ENCODE measurements around the gene RAD17.
"Not testable (repeated sequence)": the region's sequence is repeated elsewhere in the genome, so short reads cannot be mapped to it uniquely, and the experiment has no call there.

Gene RAD17

DNA sequence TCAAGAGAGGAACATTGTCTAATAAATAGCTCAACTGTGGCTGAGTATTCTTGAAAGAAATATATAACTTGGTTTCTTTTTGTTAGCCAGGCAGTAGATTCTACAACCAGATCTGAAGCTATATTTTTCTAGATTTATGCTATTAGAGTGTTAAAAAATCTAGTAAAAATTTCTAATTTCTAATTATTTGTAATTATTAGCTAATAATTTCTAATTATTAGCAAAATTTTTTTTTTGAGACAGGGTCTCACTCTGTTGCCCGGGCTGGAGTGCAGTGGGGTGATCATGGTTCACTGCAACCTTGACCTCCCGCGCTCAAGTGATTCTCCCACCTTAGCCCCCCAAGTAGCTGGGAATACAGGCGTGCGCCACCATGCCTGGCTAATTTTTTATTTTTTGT, 2.8 kb downstream of the RAD17 start:
- no peak for DNase-seq (ENCODE audit: low read depth in 1 of 2, low spot score in 1 of 2)

- no peak for DNase-seq (ENCODE audit: low read depth in 1 of 2, low spot score in 1 of 2)
Measured at GRCh38 chr5:69374911-69375446, 5.4 kb downstream of the RAD17 start.

DNA sequence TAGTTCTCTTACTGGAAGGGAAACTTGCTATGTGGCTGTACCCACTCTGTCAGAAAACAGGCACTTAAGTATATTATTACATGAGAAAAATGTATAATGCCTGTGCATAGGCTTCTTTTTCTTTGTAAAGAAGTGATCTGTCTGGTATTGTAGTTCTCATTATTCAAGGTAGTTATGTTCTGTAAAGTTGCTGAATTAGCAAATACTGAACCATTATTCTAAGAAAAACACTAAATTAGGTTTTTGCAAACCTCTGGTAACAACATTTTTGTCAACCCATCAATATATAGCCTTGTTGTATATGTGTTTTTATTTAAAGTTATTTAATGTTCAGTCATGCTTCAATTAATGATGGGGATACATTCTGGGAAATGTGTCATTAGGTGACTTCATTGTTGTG, 8.8 kb downstream of the RAD17 start:
- no peak for DNase-seq (ENCODE audit: low read depth in 1 of 2, low spot score in 1 of 2)

DNA sequence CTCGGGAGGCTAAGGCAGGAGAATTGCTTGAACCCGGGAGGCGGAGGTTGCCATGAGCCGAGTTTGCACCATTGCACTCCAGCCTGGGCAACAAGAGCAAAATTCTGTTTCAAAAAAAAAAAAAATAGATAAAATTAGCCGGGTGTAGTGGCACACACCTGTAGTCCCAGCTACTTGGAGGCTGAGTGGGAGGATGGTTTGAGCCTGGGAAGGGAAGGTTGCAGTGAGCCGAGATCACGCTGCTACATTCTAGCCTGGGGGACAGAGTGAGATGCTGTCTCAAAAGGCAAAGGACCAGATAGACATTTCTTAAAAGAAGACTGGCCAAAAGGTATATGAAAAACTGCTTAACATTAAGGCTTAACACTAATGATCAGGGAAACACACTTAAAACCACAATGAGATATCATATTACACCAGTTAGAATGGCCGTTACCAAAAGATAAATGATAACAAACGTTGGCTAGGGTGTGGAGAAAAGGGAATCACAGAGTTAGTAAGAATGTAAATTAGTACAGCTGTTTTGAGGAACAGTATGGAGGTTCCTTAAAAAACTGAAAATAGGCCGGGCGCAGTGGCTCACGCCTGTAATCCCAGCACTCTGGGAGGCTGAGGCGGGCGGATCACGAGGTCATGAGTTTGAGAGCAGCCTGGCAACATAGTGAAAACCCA, 35.2 kb downstream of the RAD17 start:
- no peak for DNase-seq (ENCODE audit: low read depth in 1 of 2, low spot score in 1 of 2)

GRCh38 chr5:69414885-69415583, 45.4 kb downstream of the RAD17 start, which contains the start of gene MARVELD2:
Gene MARVELD2, plus strand, starts transcription at chr5:69415116. Its CDS starts 4,270 bp downstream, at chr5:69419386.
- DNase-seq (ENCODE audit: low read depth in 1 of 2, low spot score in 1 of 2) = peak in 1 of 2 donors; percentile 19

DNA sequence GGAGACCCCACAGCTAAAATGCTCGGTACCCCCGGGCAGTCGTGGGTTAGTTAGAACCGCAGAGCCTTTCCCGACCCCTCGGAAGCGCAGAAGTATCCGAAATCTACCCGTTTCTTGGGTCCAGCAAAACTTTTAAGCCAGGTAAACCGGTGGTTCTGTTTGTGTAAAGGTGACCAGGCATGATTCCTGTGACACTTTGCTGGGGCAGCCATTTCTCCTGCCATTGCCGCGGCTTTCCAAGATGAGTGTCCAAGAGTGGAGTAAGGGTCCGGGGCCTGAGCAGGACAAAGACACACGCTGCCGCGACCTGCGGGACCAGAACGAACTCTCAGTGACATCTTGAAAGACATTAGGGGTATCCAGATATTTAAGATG, 46.0 kb downstream of the RAD17 start:
- no peak for DNase-seq (ENCODE audit: low read depth in 1 of 2, low spot score in 1 of 2)

GRCh38 chr5:69416180-69416579, 46.6 kb downstream of the RAD17 start:
- no peak for DNase-seq (ENCODE audit: low read depth in 1 of 2, low spot score in 1 of 2)

GRCh38 chr5:69416699-69417098, 47.1 kb downstream of the RAD17 start:
- DNase-seq (ENCODE audit: low read depth in 1 of 2, low spot score in 1 of 2) = no peak

DNA sequence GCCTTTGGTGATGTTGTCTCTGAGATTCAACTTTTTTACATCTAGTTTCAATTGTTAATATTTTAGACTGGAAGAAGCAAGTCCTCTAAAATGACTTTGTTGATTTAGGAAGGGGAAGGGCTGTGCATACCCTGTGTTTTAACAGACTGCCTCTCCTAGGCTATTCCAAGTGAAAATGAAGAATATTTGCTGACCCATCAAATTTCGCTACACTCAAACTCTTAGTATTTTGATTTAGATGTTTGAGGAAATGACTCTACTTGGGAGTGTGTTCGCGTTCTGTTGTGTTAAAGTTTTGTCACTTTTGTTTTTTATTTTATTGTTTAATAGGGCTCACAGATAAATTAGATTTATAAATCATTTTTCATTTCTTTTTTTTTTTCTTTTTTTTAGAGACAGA, 48.9 kb downstream of the RAD17 start:
- no peak for DNase-seq (ENCODE audit: low read depth in 1 of 2, low spot score in 1 of 2)

- DNase-seq (ENCODE audit: low read depth in 1 of 2, low spot score in 1 of 2) = no peak
Measured at GRCh38 chr5:69431424-69432303, 62.0 kb downstream of the RAD17 start.

GRCh38 chr5:69432412-69433206, 63.0 kb downstream of the RAD17 start:
- no peak for DNase-seq (ENCODE audit: low read depth in 1 of 2, low spot score in 1 of 2)

GRCh38 chr5:69435276-69435884, 65.8 kb downstream of the RAD17 start:
- DNase-seq (ENCODE audit: low read depth in 1 of 2, low spot score in 1 of 2) = not testable (repeated sequence)

DNA sequence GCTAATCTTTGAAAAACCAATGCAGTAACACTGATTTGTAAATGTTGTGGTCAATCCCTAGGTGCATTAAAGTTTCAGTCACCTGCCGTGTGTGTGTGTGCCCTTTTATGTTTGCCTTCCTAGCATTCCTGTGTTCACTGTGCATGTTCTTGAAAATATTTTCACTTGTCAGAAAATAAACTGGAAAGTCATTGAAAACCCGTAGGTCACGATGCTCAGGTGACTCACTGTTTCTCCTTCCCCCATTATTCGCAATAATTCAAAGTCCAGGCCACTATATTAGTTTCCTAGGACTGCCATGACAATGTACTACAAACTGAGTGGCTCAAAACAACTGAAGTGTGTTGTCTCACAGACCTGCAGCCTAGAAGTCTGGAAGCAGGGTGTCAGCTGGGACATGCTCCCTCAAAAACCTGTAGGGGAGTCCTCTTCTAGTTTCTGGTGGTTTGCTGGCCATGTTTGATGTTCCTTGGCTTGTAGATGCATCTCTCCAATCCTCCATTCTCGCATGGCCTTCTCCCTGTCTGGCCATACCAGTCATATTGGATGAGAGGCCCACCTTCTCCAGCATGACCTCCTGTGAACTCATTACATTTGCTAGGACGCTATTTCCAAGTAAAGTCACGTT, 74.6 kb downstream of the RAD17 start:
- DNase-seq (ENCODE audit: low read depth in 1 of 2, low spot score in 1 of 2) = no peak

GRCh38 chr5:69449511-69449910, 79.9 kb downstream of the RAD17 start:
- DNase-seq (ENCODE audit: low read depth in 1 of 2, low spot score in 1 of 2) = no peak

DNA sequence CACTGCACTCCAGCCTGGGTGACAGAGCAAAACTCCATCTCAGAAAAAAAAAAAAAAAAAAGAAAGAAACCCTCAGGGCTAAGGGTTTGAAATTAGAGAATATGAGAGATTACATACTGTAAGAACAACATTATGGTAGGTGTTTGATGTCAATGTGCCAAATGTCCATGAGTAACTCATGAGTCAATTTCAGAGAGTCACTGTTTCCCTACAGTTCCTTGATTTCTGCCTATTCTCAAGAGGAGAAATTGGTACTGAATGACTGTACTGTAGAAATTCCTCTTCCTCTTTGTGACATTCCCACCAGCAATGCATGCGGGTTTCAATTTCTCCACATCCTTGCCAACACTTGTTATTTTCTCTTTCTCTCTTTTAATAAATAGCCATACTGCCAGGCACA, 80.5 kb downstream of the RAD17 start:
- no peak for DNase-seq (ENCODE audit: low read depth in 1 of 2, low spot score in 1 of 2)

GRCh38 chr5:69450527-69450926, 80.9 kb downstream of the RAD17 start:
- DNase-seq (ENCODE audit: low read depth in 1 of 2, low spot score in 1 of 2) = not testable (repeated sequence)

- no peak for DNase-seq (ENCODE audit: low read depth in 1 of 2, low spot score in 1 of 2)
Measured at GRCh38 chr5:69451941-69452647, 82.5 kb downstream of the RAD17 start.

- not testable (repeated sequence) for DNase-seq (ENCODE audit: low read depth in 1 of 2, low spot score in 1 of 2)
Measured at GRCh38 chr5:69453487-69453886, 83.9 kb downstream of the RAD17 start.
